Keratinocyte (primary cell): Measurements from ENCODE around the gene KNCN. TPM values are rescaled to one million over a fixed set of nuclear protein-coding genes. Genes with fewer than 3 reads are reported as not detected.

Source experiments
- DNase-seq: peaks from one replicate; pipeline ENCODE4 v3.0.0-alpha.2; 2011; ENCODE audit warnings: low read depth, missing footprints, low spot score
- FAIRE-seq: peaks from 2 replicates; lab custom pipeline; 2011; peaks lifted over from hg19 to GRCh38; lab: Jason Lieb, UNC
- H2AFZ ChIP-seq: 2 replicates; pipeline ENCODE4 v1.6.0; 2012; ENCODE audit warnings: low read length, control low read depth, inconsistent platforms; ENCODE audit not compliant: control insufficient read depth
- H3K27ac ChIP-seq: 2 replicates; pipeline ENCODE4 v1.5.1; 2011; ENCODE audit warnings: low read length; ENCODE audit not compliant: control insufficient read depth, insufficient read depth
- H3K27me3 ChIP-seq: 3 replicates; pipeline ENCODE4 v1.6.0; 2011; ENCODE audit warnings: low read length; ENCODE audit not compliant: control insufficient read depth, insufficient read depth; ENCODE audit errors: extremely low read depth
- H3K36me3 ChIP-seq, 2 experiments: 2 replicates in 1 of 2; 3 replicates in 1 of 2; pipeline ENCODE4 v1.5.1; 2011; ENCODE audit warnings: low read length in 2 of 2, mild to moderate bottlenecking in 1 of 2; ENCODE audit not compliant: control insufficient read depth in 2 of 2, insufficient read depth in 2 of 2; ENCODE audit errors: extremely low read depth in 1 of 2
- H3K4me1 ChIP-seq: 3 replicates; pipeline ENCODE4 v1.5.1; 2011; ENCODE audit warnings: low read length; ENCODE audit not compliant: control insufficient read depth, insufficient read depth; ENCODE audit errors: extremely low read depth
- H3K4me2 ChIP-seq: 3 replicates; pipeline ENCODE4 v1.6.0; 2011; ENCODE audit warnings: low read depth, low read length; ENCODE audit not compliant: control insufficient read depth, insufficient read depth; ENCODE audit errors: extremely low read depth
- H3K4me3 ChIP-seq, 3 experiments: fragments of 200-600 bp in 1 of 3; sonication (generic) in 1 of 3; 2 replicates in 2 of 3; 3 replicates in 1 of 3; pipeline ENCODE4 v1.5.1; 2011 to 2016; ENCODE audit warnings: low read length in 3 of 3, mild to moderate bottlenecking in 3 of 3, control low read depth in 2 of 3, inconsistent platforms in 1 of 3, low read depth in 1 of 3, mixed read lengths in 1 of 3, mixed run types in 1 of 3, moderate library complexity in 1 of 3; ENCODE audit not compliant: control insufficient read depth in 2 of 3, insufficient read depth in 2 of 3; ENCODE audit errors: extremely low read depth in 1 of 3
- H3K79me2 ChIP-seq: 2 replicates; pipeline ENCODE4 v1.6.0; 2012; ENCODE audit warnings: low read length; ENCODE audit not compliant: control insufficient read depth, insufficient read depth
- H3K9ac ChIP-seq: 3 replicates; pipeline ENCODE4 v1.6.0; 2011; ENCODE audit warnings: low read length; ENCODE audit not compliant: control insufficient read depth, insufficient read depth; ENCODE audit errors: extremely low read depth
- H3K9me1 ChIP-seq: 3 replicates; pipeline ENCODE4 v1.6.0; 2011; ENCODE audit warnings: low read length; ENCODE audit not compliant: control insufficient read depth, insufficient read depth; ENCODE audit errors: extremely low read depth
- H3K9me3 ChIP-seq: 2 replicates; pipeline ENCODE4 v1.5.1; 2012; ENCODE audit warnings: low read depth, low read length; ENCODE audit not compliant: control insufficient read depth
- H4K20me1 ChIP-seq: 3 replicates; pipeline ENCODE4 v1.6.0; 2011; ENCODE audit warnings: low read length; ENCODE audit not compliant: control insufficient read depth, insufficient read depth; ENCODE audit errors: extremely low read depth
- CTCF ChIP-seq, 3 experiments: IDR thresholded peaks in 1 of 3; conservative IDR thresholded peaks in 1 of 3; optimal IDR thresholded peaks in 1 of 3; 2 replicates in 2 of 3; 3 replicates in 1 of 3; pipeline versions ENCODE3 to v1.5.1; 2011; ENCODE audit warnings: low read length in 3 of 3, mild to moderate bottlenecking in 3 of 3, moderate library complexity in 2 of 3, control low read depth in 1 of 3, inconsistent platforms in 1 of 3; ENCODE audit not compliant: insufficient read depth in 2 of 3; ENCODE audit errors: extremely low read depth in 1 of 3
- EZH2 ChIP-seq: IDR thresholded peaks from one replicate; pipeline ENCODE4 v1.6.1; 2012; ENCODE audit warnings: inconsistent platforms, mild to moderate bottlenecking, low read length, moderate library complexity
- dilution Hi-C: fragments of 300-500 bp; cut with MboI; formaldehyde crosslinking; loops from one replicate; pipeline ENCODE4 v1.7.0; 2020; ENCODE audit warnings: low sequenced_read_pairs; ENCODE audit not compliant: extremely low pct_ligation_motif_present
- polyA plus RNA-seq, 5 experiments: library from polyadenylated mRNA; depleted of rRNA in 3 of 5; stranded (reverse) in 3 of 5; stranded (forward) in 1 of 5; unstranded in 1 of 5; fragments of >200 nt; gene quantifications; 1 replicate in 1 of 5; 2 replicates in 3 of 5; 3 replicates in 1 of 5; pipeline versions ENCODE4 v1.2.1 to v1.2.3, GENCODE V29; 2011 to 2012; ENCODE audit warnings: missing spikeins in 2 of 5, low read depth in 1 of 5, low replicate concordance in 1 of 5

KNCN gene
- polyA plus RNA-seq, 1 donor (not counting 4 experiments of a cell fraction or from before 2014, with no cell fraction given), result not detected

- H3K9me3 ChIP-seq, result no peaks in the 10 kb centered on the region
- H3K9me1 ChIP-seq, result no peaks in the 10 kb centered on the region
- no peak overlapping the region for H2AFZ ChIP-seq
- H3K79me2 ChIP-seq, result no peaks in the 10 kb centered on the region
- FAIRE-seq (no peak), DNase-seq (no peak)
- H3K4me3 ChIP-seq, result no peak overlapping the region
- peaks cover 44% of the 10 kb centered on the region for H3K27me3 ChIP-seq
- dilution Hi-C loops, result no loop called here
- no peak overlapping the region for H3K4me2 ChIP-seq
- TF ChIP-seq CTCF (optimal IDR thresholded peaks at IDR 0.05 in 1 of 3, IDR thresholded peaks at IDR 0.05 in 1 of 3, conservative IDR thresholded peaks at IDR 0.05 in 1 of 3; ENCODE audit: extremely low read depth in 1 of 3, insufficient read depth in 2 of 3, low read length in 3 of 3), result no peak
- no peak for TF ChIP-seq EZH2
- no peaks in the 10 kb centered on the region for H4K20me1 ChIP-seq
- H3K36me3 ChIP-seq, result no peaks in the 10 kb centered on the region
- no peak overlapping the region for H3K9ac ChIP-seq
- H3K4me1 ChIP-seq, result peaks cover 3% of the 10 kb centered on the region
- H3K27ac ChIP-seq, result no peak overlapping the region
Measured at GRCh38 chr1:46543382-46543760, 8.1 kb downstream of the KNCN start.

- peaks cover 3% of the 10 kb centered on the region for H3K4me1 ChIP-seq
- no peak overlapping the region for H3K4me3 ChIP-seq
- H3K27me3 ChIP-seq, result peaks cover 31% of the 10 kb centered on the region
- H3K4me2 ChIP-seq, result no peak overlapping the region
- H3K79me2 ChIP-seq, result no peaks in the 10 kb centered on the region
- no peak overlapping the region for H3K9ac ChIP-seq
- no peaks in the 10 kb centered on the region for H3K9me3 ChIP-seq
- H3K36me3 ChIP-seq, result no peaks in the 10 kb centered on the region
- TF ChIP-seq EZH2 (no peak), CTCF (optimal IDR thresholded peaks at IDR 0.05 in 1 of 3, IDR thresholded peaks at IDR 0.05 in 1 of 3, conservative IDR thresholded peaks at IDR 0.05 in 1 of 3; ENCODE audit: extremely low read depth in 1 of 3, insufficient read depth in 2 of 3, low read length in 3 of 3) (no peak)
- no peaks in the 10 kb centered on the region for H3K9me1 ChIP-seq
- no peak overlapping the region for H2AFZ ChIP-seq
- no peak for DNase-seq
- H3K27ac ChIP-seq, result no peak overlapping the region
- dilution Hi-C loops, result no loop called here
- no peaks in the 10 kb centered on the region for H4K20me1 ChIP-seq
- peak; percentile 87 for FAIRE-seq
Measured at GRCh38 chr1:46539972-46540371, 11.5 kb downstream of the KNCN start.
